Transverse colon (tissue), 3 donors: Measurements from ENCODE around the gene TECPR2.

Experiments used
- POLR2A ChIP-seq: fragments of 450-650 bp; IDR thresholded peaks from one replicate; pipeline ENCODE4 v1.6.1; 2016; ENCODE audit warnings: antibody characterized with exemption, mild to moderate bottlenecking, moderate library complexity
- TF ChIP-seq, protein P1 (sequence below), 5 experiments: fragments of 200-600 bp in 3 of 5; fragments of 450-650 bp in 2 of 5; sonication (generic) in 3 of 5; IDR thresholded peaks; 1 replicate in 2 of 5; 2 replicates in 3 of 5; pipeline ENCODE4 v1.5.1; 2016 to 2017; ENCODE audit warnings: antibody characterized with exemption in 5 of 5, inconsistent platforms in 3 of 5, mild to moderate bottlenecking in 2 of 5, moderate library complexity in 1 of 5

DNA sequence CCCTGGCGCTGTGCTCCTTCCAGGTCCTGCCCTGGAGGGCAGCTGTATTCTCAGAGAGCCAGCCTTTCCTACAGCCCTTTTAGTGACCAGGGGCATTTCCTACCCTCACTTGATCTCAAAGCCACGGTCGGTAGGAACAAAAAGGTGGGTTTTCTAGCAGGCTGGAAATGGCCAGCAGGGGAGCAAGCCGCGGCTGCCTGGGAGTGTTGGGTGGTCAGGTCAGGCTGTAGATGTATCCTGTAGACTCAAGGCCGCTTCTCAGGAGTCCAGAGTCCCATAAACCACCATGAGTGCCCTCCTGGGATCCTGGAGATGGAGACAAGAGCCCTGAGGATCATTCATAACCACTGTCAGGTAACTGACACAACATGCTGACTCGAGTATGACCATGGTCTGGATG lies 18.7 kb upstream of the TECPR2 start:
- TF ChIP-seq, protein P1, sequence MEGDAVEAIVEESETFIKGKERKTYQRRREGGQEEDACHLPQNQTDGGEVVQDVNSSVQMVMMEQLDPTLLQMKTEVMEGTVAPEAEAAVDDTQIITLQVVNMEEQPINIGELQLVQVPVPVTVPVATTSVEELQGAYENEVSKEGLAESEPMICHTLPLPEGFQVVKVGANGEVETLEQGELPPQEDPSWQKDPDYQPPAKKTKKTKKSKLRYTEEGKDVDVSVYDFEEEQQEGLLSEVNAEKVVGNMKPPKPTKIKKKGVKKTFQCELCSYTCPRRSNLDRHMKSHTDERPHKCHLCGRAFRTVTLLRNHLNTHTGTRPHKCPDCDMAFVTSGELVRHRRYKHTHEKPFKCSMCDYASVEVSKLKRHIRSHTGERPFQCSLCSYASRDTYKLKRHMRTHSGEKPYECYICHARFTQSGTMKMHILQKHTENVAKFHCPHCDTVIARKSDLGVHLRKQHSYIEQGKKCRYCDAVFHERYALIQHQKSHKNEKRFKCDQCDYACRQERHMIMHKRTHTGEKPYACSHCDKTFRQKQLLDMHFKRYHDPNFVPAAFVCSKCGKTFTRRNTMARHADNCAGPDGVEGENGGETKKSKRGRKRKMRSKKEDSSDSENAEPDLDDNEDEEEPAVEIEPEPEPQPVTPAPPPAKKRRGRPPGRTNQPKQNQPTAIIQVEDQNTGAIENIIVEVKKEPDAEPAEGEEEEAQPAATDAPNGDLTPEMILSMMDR (IDR thresholded peaks at IDR 0.05) = no peak
- TF ChIP-seq POLR2A = no peak
